Effector memory CD8-positive, alpha-beta T cell (primary cell): Measurements from ENCODE around the gene PLXNA4.

Experiments
- ATAC-seq: fragments of 150-1000 bp; cut with Tn5 transposase; replicated peaks from 2 replicates; pipeline ENCODE4 v1.10.0; 2021; ENCODE audit warnings: mild to moderate bottlenecking, moderate library complexity
- DNase-seq, 3 experiments: peaks; one replicate each; pipeline ENCODE4 v3.0.0; 2021
- H3K27ac Mint-ChIP-seq, 2 donors: one replicate each; pipeline ENCODE4 v1.8.0; 2022; ENCODE audit warnings: mild to moderate bottlenecking in 2 of 2, mixed read lengths in 2 of 2, moderate library complexity in 2 of 2
- H3K27me3 Mint-ChIP-seq, 2 donors: one replicate each; pipeline ENCODE4 v1.8.0; 2022; ENCODE audit warnings: mixed read lengths in 2 of 2
- H3K36me3 Mint-ChIP-seq: one replicate; pipeline ENCODE4 v1.8.0; 2022; ENCODE audit warnings: mild to moderate bottlenecking, moderate library complexity, mixed read lengths; ENCODE audit not compliant: insufficient read depth
- H3K4me1 Mint-ChIP-seq, 2 donors: one replicate each; pipeline ENCODE4 v1.8.0; 2022; ENCODE audit warnings: low read depth in 2 of 2, mixed read lengths in 2 of 2
- H3K4me3 Mint-ChIP-seq, 2 donors: one replicate each; pipeline ENCODE4 v1.8.0; 2022; ENCODE audit warnings: mild to moderate bottlenecking in 2 of 2, mixed read lengths in 2 of 2, moderate library complexity in 2 of 2
- H3K9me3 Mint-ChIP-seq, 2 donors: one replicate each; pipeline ENCODE4 v1.8.0; 2022; ENCODE audit warnings: mixed read lengths in 2 of 2

The PLXNA4 gene

DNA sequence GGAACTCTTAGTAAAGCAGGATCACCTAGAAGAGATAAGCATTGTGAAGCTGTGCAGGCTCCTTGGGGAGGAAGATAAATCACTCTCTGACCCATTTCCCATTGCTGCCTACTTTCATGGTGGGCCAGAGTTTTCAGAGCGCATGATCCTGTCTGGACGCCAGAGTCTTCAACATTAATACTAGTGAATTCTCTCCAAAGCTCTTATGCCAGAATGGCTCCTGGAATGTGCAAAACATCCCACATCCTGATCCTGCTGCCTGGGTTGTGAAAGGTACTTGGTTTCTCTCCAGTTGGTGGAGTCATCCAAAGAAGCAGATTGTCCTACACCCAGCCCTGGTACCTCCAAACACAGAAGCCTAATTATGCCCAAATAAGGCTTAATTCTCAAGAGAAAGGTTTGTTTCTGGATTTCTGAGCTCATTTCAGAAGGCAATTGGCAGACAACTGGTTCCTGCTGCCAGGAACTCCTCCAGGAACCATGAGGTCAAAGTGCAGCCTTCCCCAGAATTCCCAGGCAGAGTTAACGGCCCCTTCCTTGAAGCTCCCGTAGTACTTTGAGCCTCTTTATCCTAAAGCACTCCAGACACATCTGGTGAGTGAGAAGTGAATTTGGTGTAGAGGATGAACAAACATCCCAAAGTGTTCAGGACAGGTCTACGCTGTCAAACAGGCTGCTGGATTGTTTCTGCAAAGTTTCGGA is 495.2 kb downstream of the PLXNA4 start:
- DNase-seq (no peak), ATAC-seq (no peak)
- Mint-ChIP-seq H3K4me3 (no peak overlapping the region), H3K4me1 (no peaks in the 10 kb centered on the region), H3K36me3 (peaks cover 3% of the 10 kb centered on the region), H3K27me3 (peaks cover 54 to 64% of the 10 kb centered on the region in 2 donors), H3K27ac (no peak overlapping the region), H3K9me3 (no peaks in the 10 kb centered on the region)

DNA sequence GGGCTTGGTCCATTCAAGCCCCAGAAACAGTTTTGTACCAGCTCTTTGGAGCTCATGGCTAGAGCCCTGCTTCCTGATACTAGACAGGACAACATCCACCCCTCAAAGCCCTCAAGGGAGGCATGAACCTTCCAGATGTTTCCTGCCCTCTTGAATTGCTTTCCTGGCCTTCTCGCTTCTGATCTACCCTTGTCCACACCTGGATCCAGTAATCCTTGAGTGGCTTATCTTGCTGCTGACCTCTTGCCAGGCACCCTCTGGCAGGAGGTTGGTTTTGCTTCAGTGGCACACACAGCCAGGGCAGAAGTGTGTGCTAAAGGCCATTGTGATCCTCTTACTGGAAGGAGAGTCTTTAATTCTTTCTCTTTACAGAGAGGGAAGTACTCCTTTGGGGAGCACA is 495.8 kb downstream of the PLXNA4 start:
- peaks cover 57 to 70% of the 10 kb centered on the region in 2 donors for H3K27me3 Mint-ChIP-seq
- H3K27ac Mint-ChIP-seq, result no peak overlapping the region
- H3K4me1 Mint-ChIP-seq, result no peaks in the 10 kb centered on the region
- H3K4me3 Mint-ChIP-seq, result no peak overlapping the region
- ATAC-seq (no peak), DNase-seq (no peak)
- peaks cover 3% of the 10 kb centered on the region for H3K36me3 Mint-ChIP-seq
- no peaks in the 10 kb centered on the region for H3K9me3 Mint-ChIP-seq

DNA sequence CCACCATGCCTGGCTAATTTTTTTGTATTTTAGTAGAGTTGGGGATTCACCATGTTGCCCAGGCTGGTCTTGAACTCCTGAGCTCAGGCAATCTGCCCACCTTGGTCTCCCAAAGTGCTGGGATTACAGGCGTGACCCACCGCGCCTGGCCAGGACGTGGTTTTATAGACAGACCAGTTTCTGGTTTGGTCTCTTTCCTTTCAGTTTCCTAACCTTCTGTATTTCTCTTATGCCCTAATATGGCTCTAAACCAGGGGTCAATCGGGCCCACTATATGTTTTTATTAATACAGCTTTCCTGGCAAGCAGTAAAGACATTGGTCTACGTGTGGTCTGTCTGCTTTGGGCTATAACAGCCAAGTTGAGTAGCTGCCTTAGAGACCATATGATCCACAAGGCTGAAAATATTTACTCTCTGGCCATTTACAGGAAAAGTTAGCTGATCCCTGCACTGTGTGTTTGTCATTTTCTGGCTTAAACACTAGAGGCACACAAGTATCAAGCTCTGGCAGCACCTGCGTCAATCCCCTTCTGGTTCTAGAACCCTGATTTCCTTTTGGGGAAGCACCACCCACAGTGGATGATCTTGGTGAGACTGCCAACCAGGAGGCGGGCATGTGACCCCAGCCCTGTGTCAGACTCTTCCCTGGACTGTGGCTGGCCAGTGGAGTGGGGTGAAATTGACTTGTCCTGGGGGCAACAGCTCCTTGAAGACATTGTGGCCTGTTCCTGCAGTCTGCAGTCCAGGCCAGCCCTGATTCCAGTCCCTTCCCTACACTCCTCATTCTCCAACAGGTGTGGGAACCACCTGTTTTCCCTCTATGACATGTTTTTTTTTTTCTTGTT is 497.2 kb downstream of the PLXNA4 start:
- Mint-ChIP-seq H3K9me3 (no peaks in the 10 kb centered on the region), H3K27me3 (peaks cover 47 to 71% of the 10 kb centered on the region in 2 donors), H3K36me3 (no peaks in the 10 kb centered on the region), H3K4me1 (no peaks in the 10 kb centered on the region), H3K4me3 (no peak overlapping the region), H3K27ac (no peak overlapping the region)
- DNase-seq (no peak), ATAC-seq (no peak)

DNA sequence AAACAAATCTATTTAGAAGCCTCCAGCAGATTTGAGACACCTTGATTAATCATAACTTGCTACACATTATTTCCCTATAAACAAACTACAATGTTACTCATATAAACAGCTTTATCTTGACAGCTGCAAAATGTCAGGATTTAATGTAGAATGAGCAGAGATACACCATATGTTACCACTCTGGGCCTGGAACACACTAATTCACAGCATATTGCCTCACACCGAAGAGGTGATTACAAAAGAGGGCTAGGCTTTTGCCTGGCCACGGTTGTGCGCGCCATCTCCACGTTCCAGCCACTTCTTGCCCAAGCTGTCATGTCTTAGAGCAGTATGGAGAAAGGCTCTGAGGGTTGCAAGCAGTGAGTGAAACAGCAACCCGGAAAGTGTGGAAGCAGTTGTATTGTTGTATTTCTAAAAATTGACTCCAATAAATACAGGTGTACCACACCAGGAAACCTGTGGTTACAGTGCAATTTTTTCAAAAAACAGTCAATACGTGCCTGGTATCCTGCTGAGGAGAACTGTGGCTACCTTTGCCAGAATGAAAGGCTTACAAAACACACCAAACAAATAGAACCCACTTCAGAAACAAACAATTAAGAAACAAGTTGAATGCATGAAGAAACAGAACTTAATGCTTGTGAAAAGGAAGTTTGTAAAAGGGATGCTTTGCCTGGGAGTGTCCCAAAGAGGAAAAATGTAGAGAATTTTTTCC is 498.1 kb downstream of the PLXNA4 start:
- Mint-ChIP-seq H3K4me3 (no peak overlapping the region), H3K36me3 (no peaks in the 10 kb centered on the region), H3K27ac (no peak overlapping the region), H3K4me1 (no peaks in the 10 kb centered on the region), H3K9me3 (no peaks in the 10 kb centered on the region), H3K27me3 (peaks cover 38 to 61% of the 10 kb centered on the region in 2 donors)
- ATAC-seq, result no peak
- no peak for DNase-seq

DNA sequence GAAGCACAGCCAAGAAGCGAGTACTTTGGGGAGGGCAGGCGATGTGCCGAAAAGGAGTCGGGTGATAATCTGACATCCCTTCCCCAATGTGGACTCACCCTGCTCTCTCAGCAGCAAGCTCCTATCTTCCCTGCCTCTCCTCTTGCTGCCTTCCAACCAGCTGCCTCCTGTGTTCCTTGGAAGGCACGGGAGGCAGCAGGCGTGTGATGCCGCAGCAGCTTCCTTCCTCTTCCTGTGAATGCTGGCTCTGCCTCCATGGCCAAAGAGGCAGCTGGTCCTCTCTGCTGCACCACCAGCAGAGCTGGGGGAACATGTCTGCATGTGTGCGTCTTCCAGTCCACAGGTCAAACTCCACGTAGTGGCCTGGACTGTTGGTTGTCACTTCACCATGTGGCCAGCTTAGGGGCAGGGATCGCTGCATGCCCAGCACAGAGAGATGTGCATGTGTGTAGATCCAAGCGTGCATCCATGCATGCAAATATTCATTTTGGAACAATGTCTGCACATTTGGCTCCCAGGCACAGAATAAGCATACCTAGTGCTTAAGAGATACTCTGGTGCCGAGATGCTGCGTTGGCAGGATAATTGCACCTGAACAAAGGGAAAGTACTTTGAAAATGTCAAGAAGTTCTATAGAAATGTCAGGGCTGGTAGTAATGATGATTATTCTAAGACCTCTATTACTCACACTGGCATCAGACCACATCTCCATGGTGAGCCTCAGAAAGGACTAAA is 499.8 kb downstream of the PLXNA4 start:
- no peak for ATAC-seq
- H3K4me3 Mint-ChIP-seq, result no peak overlapping the region
- no peak overlapping the region for H3K27ac Mint-ChIP-seq
- H3K9me3 Mint-ChIP-seq, result no peaks in the 10 kb centered on the region
- no peak for DNase-seq
- H3K27me3 Mint-ChIP-seq, result peaks cover 38 to 45% of the 10 kb centered on the region in 2 donors
- H3K4me1 Mint-ChIP-seq, result no peaks in the 10 kb centered on the region
- no peaks in the 10 kb centered on the region for H3K36me3 Mint-ChIP-seq

DNA sequence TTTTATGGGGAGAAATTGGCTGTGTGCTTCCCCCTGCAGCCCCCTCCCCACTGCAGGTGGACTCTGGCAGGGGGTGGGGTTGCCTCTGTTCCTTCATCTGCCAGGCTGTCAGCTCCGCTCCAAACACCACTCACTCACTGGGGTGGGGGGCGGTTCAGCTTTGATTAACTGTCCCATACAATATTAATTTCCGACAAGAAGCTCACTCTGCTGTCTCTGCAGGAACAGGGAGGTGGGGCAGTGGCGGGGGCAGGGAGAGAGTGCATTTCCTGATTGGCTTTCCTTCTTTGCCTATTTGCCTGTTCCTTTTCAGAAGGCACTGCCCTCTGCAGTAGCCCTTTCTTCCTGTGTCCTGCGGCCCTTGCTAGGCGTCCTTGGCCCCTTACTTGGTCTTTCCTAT is 500.8 kb downstream of the PLXNA4 start:
- H3K27me3 Mint-ChIP-seq, result peaks cover 35 to 39% of the 10 kb centered on the region in 2 donors
- no peak overlapping the region for H3K27ac Mint-ChIP-seq
- no peaks in the 10 kb centered on the region for H3K9me3 Mint-ChIP-seq
- H3K36me3 Mint-ChIP-seq, result no peaks in the 10 kb centered on the region
- no peak for ATAC-seq
- H3K4me3 Mint-ChIP-seq, result no peak overlapping the region
- no peaks in the 10 kb centered on the region for H3K4me1 Mint-ChIP-seq
- DNase-seq, result no peak

DNA sequence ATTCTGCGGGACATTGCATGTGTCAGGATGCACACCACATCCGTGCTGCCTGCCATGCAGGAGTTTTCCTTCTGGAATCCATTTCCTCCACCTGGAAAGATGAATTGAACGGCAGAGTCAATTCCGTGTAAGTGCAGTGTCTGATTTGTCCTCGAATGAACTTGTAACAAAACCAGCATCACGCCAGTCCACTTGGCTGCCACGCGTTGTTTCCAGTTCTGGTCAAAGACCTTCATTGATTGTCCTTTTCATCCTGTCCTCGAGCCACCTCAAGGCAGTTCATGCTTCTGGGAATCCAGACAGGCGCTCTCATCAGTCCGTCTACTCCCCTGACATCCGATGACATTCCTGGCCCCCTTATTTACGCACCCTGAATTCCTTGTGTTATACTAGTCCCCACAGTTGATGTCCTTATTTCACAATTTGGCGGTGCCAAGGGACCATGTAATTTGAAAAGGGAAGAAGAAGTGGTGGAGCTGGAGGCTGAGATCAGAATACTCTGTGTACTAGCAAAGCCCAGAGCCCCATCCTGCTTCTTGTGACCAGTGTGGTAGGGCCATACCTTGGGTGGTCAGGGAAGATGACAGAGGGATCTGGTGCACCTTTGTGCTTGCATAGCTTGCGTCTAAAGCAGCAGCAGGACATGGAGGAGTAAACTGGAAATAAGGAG is 502.2 kb downstream of the PLXNA4 start:
- ATAC-seq (no peak), DNase-seq (no peak)
- Mint-ChIP-seq H3K27me3 (peaks cover 24 to 27% of the 10 kb centered on the region in 2 donors), H3K9me3 (no peaks in the 10 kb centered on the region), H3K4me1 (no peaks in the 10 kb centered on the region), H3K4me3 (no peak overlapping the region), H3K36me3 (no peaks in the 10 kb centered on the region), H3K27ac (no peak overlapping the region)
